GM10266 (cell line): ENCODE data around the gene MAGI2.
"Not testable (repeated sequence)": the region's sequence is repeated elsewhere in the genome, so short reads cannot be mapped to it uniquely, and the experiment has no call there.

Source experiments
- DNase-seq: peaks from one replicate; pipeline ENCODE4 v3.0.0; 2012; ENCODE audit errors: extremely low spot score
- TF ChIP-seq, protein P1 (sequence below): IDR thresholded peaks from 2 replicates; pipeline ENCODE4 v1.5.1; 2012; ENCODE audit warnings: mild to moderate bottlenecking, low read depth; ENCODE audit not compliant: control insufficient read depth, insufficient read depth; ENCODE audit errors: missing control alignments

Gene MAGI2

GRCh38 chr7:79051915-79052314, 401.6 kb downstream of the MAGI2 start:
- DNase-seq, result no peak
- TF ChIP-seq, protein P1, sequence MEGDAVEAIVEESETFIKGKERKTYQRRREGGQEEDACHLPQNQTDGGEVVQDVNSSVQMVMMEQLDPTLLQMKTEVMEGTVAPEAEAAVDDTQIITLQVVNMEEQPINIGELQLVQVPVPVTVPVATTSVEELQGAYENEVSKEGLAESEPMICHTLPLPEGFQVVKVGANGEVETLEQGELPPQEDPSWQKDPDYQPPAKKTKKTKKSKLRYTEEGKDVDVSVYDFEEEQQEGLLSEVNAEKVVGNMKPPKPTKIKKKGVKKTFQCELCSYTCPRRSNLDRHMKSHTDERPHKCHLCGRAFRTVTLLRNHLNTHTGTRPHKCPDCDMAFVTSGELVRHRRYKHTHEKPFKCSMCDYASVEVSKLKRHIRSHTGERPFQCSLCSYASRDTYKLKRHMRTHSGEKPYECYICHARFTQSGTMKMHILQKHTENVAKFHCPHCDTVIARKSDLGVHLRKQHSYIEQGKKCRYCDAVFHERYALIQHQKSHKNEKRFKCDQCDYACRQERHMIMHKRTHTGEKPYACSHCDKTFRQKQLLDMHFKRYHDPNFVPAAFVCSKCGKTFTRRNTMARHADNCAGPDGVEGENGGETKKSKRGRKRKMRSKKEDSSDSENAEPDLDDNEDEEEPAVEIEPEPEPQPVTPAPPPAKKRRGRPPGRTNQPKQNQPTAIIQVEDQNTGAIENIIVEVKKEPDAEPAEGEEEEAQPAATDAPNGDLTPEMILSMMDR, result no peak

DNA sequence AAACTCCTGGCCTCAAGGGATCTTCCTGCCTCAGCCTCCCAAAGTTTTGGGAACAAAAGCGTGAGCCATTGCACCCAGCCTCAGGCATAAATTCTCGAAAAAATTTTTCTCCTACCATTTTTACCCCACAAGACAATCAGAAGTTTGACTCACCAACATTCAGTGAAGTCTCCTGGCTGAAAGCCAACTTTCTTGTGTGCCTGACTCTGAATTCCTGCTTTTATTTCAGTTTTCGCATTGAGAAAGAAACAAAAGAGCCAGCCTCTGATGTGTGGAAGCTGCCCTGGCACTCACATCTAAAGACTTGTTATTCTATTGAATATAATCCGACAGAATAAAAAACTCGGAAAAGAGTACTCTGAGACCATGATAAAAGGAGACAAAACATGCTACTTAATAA, 402.9 kb downstream of the MAGI2 start:
- no peak for DNase-seq
- TF ChIP-seq, protein P1, result no peak

GRCh38 chr7:79046061-79046460, 407.4 kb downstream of the MAGI2 start:
- TF ChIP-seq, protein P1, result no peak
- no peak for DNase-seq

DNA sequence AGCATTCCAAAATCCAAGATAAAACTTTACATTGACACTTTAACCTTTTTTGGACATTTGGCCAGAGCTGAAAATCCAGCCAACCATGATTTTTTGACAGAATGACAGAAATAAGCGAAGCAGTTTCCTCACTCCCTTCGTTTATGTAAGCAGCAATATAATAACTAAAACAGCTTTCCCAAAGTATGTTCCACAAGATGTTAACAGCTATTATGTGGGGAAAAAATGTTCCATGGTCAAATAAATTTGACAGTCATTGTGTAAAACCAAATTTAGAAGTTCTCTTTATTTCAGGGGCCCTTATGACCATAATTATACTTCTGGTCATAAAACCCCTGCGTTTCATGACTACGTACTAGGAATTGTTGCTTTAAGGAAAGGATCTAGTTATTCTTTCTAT, 416.5 kb downstream of the MAGI2 start:
- TF ChIP-seq, protein P1, result no peak
- DNase-seq, result no peak

DNA sequence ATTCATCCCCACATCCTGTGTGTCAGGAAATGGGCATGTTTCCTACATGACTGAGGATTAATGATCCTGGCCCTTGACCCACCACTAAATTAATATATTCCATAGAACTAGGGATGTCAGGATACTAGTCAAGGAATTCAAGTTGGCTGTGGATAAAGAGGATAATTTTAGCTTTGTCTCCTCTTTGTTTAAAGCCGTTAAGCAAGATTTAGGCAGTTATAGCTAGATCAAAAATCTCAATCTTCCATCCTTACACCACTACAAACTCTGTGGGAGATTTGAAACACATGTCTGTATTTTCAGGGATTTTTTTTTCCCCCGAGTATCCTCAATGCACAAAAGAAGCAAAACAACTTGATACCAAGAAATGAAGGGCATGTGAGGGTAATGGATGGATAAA, 417.1 kb downstream of the MAGI2 start:
- TF ChIP-seq, protein P1, result no peak
- no peak for DNase-seq

- TF ChIP-seq, protein P1, result no peak
- no peak for DNase-seq
Measured at GRCh38 chr7:79035858-79036257, 417.6 kb downstream of the MAGI2 start.

- TF ChIP-seq, protein P1, result no peak
- DNase-seq, result no peak
Measured at GRCh38 chr7:79034730-79035129, 418.7 kb downstream of the MAGI2 start.

DNA sequence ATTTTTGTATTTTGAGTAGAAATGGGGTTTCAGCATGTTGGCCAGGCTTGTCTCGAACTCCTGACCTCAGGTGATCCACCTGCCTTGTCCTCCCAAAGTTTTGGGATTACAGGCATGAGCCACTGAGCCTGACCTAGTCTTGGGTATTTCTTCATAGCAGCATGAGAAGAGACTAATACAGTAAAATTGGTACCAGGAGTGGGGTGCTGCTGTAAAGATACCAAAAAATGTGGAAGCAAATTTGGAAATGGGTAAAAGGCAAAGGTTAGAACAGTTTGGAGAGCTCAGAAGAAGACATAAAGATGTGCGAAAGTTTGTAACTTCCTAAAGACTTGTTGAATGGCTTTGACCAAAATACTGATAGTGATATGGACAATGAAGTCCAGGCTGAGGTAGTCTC, 433.8 kb downstream of the MAGI2 start:
- not testable (repeated sequence) for DNase-seq
